HL-60 (cell line): ENCODE data around the gene SH3D19.
"Not testable (repeated sequence)": the region's sequence is repeated elsewhere in the genome, so short reads cannot be mapped to it uniquely, and the experiment has no call there.

ENCODE experiments used
- CTCF ChIP-seq: IDR thresholded peaks from one replicate; pipeline ENCODE4 v1.5.1; 2011; ENCODE audit warnings: low read length, control low read depth, inconsistent platforms; ENCODE audit not compliant: insufficient read depth
- POLR2AphosphoS5 ChIP-seq: IDR thresholded peaks from 2 replicates; pipeline ENCODE4 v1.6.1; 2012; ENCODE audit warnings: low read depth
- REST ChIP-seq: IDR thresholded peaks from 2 replicates; pipeline ENCODE4 v1.6.1; 2012; ENCODE audit warnings: low read depth; ENCODE audit not compliant: insufficient replicate concordance

GRCh38 chr4:151268905-151269304 lies 56.5 kb downstream of the SH3D19 start:
- TF ChIP-seq CTCF, POLR2AphosphoS5, REST: not testable (repeated sequence)
